Neuron (in vitro differentiated cells): Measurements from ENCODE around the gene INPP5B.
"Not testable (repeated sequence)": the region's sequence is repeated elsewhere in the genome, so short reads cannot be mapped to it uniquely, and the experiment has no call there.

Experiments
- H2AFZ ChIP-seq: one replicate; pipeline ENCODE4 v1.6.1; 2013; ENCODE audit warnings: low read depth, mild to moderate bottlenecking, inconsistent platforms, low read length, moderate library complexity
- H3K27me3 ChIP-seq: one replicate; pipeline ENCODE4 v1.6.1; 2013; ENCODE audit warnings: low read length; ENCODE audit not compliant: insufficient read depth
- H3K36me3 ChIP-seq: one replicate; pipeline ENCODE4 v1.6.1; 2013; ENCODE audit warnings: low read length; ENCODE audit not compliant: insufficient read depth
- H3K4me1 ChIP-seq: one replicate; pipeline ENCODE4 v1.6.1; 2013; ENCODE audit warnings: low read length; ENCODE audit not compliant: insufficient read depth
- H3K4me3 ChIP-seq: 2 replicates; pipeline ENCODE4 v1.5.1; 2013; ENCODE audit warnings: mild to moderate bottlenecking, low read length, moderate library complexity
- H3K9me3 ChIP-seq: one replicate; pipeline ENCODE4 v1.6.1; 2013; ENCODE audit warnings: low read length

Gene INPP5B

DNA sequence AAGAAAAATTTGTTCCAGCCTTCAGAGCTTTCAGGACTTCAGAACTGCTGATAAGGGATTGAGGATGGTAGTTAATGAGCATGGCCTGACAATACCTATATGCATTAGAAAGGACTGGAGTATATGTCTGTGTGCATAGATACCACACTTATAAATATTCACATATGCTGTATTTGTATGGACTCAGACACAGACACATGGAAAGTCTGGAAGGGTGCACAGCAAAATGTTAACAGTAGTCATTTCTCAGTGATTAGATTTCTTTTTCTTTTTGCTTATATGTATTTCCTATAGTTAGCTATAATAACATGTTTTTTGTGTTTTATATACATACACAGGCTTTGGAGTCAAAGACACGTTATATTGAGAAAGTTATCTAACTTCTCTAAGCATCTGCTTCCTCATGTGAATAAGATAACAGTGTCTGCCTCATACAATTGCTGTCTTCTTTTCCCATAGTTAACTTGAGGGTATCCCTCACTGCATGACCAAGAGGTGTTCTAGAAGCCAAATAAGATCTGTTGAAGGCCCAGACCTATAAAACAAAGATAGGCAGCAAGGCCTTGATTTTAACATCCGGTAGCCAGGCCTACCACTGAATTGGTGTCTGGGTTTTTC is 31.3 kb downstream of the INPP5B start:
- no peak overlapping the region for H2AFZ ChIP-seq
- no peak overlapping the region for H3K4me3 ChIP-seq
- H3K36me3 ChIP-seq, result no peaks in the 10 kb centered on the region
- H3K9me3 ChIP-seq, result peaks cover 4% of the 10 kb centered on the region
- no peaks in the 10 kb centered on the region for H3K27me3 ChIP-seq
- H3K4me1 ChIP-seq, result no peaks in the 10 kb centered on the region

GRCh38 chr1:37914719-37915475 is 32.0 kb downstream of the INPP5B start:
- Histone ChIP-seq H2AFZ (no peak overlapping the region), H3K4me3 (no peak overlapping the region), H3K36me3 (no peaks in the 10 kb centered on the region), H3K9me3 (peaks cover 4% of the 10 kb centered on the region), H3K4me1 (no peaks in the 10 kb centered on the region), H3K27me3 (no peaks in the 10 kb centered on the region)

- H3K9me3 ChIP-seq, H3K4me3 ChIP-seq, H2AFZ ChIP-seq, H3K36me3 ChIP-seq, H3K27me3 ChIP-seq, H3K4me1 ChIP-seq: not testable (repeated sequence)
Measured at GRCh38 chr1:37911478-37911877, 35.4 kb downstream of the INPP5B start.

DNA sequence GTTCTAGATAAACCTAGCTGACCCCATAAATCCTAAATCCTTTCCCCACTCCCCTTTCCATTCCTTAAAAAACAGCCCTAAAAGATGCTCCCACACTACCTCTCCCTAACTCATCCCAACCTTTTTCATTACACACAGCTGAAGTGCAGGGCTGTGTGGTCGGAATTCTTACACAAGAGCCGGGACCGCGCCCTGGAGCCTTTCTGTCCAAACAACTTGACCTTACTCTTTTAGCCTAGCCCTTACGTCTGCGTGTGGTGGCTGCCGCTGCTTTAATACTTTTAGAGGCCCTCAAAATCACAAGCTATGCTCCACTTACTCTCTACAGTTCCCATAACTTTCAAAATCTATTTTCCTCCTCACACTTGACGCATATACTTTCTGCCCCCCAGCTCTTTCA is 36.0 kb downstream of the INPP5B start:
- H3K4me1 ChIP-seq, H3K36me3 ChIP-seq, H3K27me3 ChIP-seq, H2AFZ ChIP-seq, H3K4me3 ChIP-seq, H3K9me3 ChIP-seq: not testable (repeated sequence)

DNA sequence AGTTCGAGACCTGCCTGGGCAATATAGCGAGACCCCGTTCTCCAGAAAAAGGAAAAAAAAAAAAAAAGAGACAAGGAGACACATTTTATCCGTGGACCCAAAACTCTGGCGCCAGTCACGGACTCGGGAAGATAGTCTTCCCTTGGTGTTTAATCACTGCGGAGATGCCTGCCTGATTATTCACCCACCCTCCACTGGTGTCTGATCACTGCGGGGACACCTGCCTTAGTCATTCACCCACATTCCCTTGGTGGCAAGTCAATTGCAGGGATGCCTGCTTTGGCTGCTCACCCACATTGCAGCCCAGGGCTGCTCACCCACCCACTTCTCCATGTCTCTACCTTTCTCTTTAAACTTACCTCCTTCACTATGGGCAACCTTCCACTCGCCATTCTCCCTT is 38.3 kb downstream of the INPP5B start:
- H3K4me1 ChIP-seq, H3K4me3 ChIP-seq, H3K9me3 ChIP-seq, H3K27me3 ChIP-seq, H2AFZ ChIP-seq, H3K36me3 ChIP-seq: not testable (repeated sequence)

- H3K9me3 ChIP-seq, H3K36me3 ChIP-seq, H3K27me3 ChIP-seq, H3K4me3 ChIP-seq, H3K4me1 ChIP-seq, H2AFZ ChIP-seq: not testable (repeated sequence)
Measured at GRCh38 chr1:37907416-37908125, 39.3 kb downstream of the INPP5B start.

GRCh38 chr1:37906591-37906990 is 40.3 kb downstream of the INPP5B start:
- not testable (repeated sequence) for H3K4me1 ChIP-seq, H3K4me3 ChIP-seq, H3K9me3 ChIP-seq, H3K27me3 ChIP-seq, H3K36me3 ChIP-seq, H2AFZ ChIP-seq

DNA sequence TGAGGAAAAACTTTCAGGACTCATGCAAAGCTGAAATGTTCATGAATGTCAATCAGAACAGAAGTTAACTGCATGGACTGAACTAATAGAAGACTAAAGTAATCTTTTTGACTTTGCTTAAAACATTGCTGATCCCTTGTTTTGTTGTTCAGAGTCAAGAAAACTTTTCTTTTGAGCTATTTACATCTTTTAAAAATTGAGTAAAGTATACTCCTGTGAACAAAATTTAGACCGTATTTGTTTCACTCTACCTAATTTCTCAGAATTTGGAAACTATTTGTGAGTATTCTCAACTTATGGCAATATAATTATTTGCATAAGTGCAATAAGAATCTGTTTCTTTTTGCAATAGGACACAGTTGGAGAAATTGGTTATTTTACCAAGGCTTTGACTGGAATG is 41.1 kb downstream of the INPP5B start:
- Histone ChIP-seq H3K27me3 (no peaks in the 10 kb centered on the region), H3K4me1 (no peaks in the 10 kb centered on the region), H3K4me3 (no peak overlapping the region), H2AFZ (no peak overlapping the region), H3K36me3 (no peaks in the 10 kb centered on the region), H3K9me3 (no peaks in the 10 kb centered on the region)

DNA sequence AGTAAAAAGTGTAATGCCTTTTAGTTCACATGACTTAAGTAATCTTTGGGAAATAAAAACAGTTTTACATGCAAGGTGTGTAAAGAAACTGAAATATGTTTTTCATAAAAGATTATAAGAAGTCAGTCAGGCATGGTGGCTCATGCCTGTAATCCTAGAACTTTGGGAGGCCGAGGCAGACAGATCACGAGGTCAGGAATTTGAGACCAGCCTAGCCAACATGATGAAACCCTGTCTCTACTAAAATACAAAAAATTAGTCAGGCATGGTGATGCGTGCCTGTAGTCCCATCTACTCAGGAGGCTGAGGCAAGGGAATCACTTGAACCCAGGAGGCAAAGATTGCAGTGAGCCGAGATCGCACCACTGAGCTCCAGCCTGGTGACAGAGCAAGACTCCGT is 42.9 kb downstream of the INPP5B start:
- H3K4me1 ChIP-seq, H3K4me3 ChIP-seq, H3K27me3 ChIP-seq, H2AFZ ChIP-seq, H3K9me3 ChIP-seq, H3K36me3 ChIP-seq: not testable (repeated sequence)

DNA sequence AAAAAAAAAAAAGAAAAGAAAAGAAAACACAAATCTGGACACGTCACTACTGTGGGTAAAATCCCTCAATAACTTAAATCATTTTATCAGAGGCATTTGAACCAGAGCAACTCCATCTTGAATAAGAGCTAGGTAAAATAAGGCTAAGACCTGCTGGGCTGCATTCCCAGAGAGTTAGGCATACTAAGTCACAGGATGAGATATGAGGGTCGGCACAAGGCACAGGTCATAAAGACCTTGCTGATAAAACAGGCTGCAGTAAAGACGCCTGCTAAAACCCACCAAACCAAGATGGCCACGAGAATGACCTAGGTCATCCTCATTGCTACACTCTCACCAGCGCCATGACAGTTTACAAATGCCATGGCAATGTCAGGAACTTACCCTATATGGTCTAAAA is 43.9 kb downstream of the INPP5B start:
- H2AFZ ChIP-seq, result no peak overlapping the region

GRCh38 chr1:37901893-37902225 is 45.0 kb downstream of the INPP5B start:
- H3K36me3 ChIP-seq, result no peaks in the 10 kb centered on the region
- H3K9me3 ChIP-seq, result no peaks in the 10 kb centered on the region
- H3K4me1 ChIP-seq, result no peaks in the 10 kb centered on the region
- H2AFZ ChIP-seq, result no peak overlapping the region
- no peak overlapping the region for H3K4me3 ChIP-seq
- H3K27me3 ChIP-seq, result no peaks in the 10 kb centered on the region

More for the DNA sequence above, 43.9 kb downstream of the INPP5B start:
- Histone ChIP-seq H3K4me3 (no peak overlapping the region), H3K36me3 (no peaks in the 10 kb centered on the region), H3K27me3 (no peaks in the 10 kb centered on the region), H3K9me3 (no peaks in the 10 kb centered on the region), H3K4me1 (no peaks in the 10 kb centered on the region)

GRCh38 chr1:37901191-37901892 is 45.5 kb downstream of the INPP5B start:
- Histone ChIP-seq H3K9me3 (no peaks in the 10 kb centered on the region), H3K36me3 (no peaks in the 10 kb centered on the region), H3K27me3 (no peaks in the 10 kb centered on the region), H3K4me1 (no peaks in the 10 kb centered on the region), H3K4me3 (no peak overlapping the region), H2AFZ (no peak overlapping the region)

GRCh38 chr1:37897563-37897962 is 49.3 kb downstream of the INPP5B start:
- H3K9me3 ChIP-seq, H2AFZ ChIP-seq, H3K4me1 ChIP-seq, H3K4me3 ChIP-seq, H3K27me3 ChIP-seq, H3K36me3 ChIP-seq: not testable (repeated sequence)
